Muscle of back (tissue), 13 donors: ENCODE data around the gene DDIT4. TPM values are rescaled to one million over a fixed set of nuclear protein-coding genes. Genes with fewer than 3 reads are reported as not detected.
"Not testable (repeated sequence)": the region's sequence is repeated elsewhere in the genome, so short reads cannot be mapped to it uniquely, and the experiment has no call there.

Experiments
- DNase-seq, 3 donors: peaks; one replicate each; pipeline versions ENCODE4 v3.0.0 to v3.0.0-alpha.2; 2013
- long read RNA-seq, 9 donors: transcript quantifications; one replicate each; lab custom pipeline, GENCODE V29; 2026
- polyA plus RNA-seq, 10 donors: library from polyadenylated mRNA; unstranded; fragments of 120-200 nt; gene quantifications; one replicate each; pipeline ENCODE4 v1.2.1, GENCODE V29; 2013; ENCODE audit not compliant: insufficient read length in 10 of 10

DDIT4 gene, protein sequence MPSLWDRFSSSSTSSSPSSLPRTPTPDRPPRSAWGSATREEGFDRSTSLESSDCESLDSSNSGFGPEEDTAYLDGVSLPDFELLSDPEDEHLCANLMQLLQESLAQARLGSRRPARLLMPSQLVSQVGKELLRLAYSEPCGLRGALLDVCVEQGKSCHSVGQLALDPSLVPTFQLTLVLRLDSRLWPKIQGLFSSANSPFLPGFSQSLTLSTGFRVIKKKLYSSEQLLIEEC
- polyA plus RNA-seq: 10 to 100 TPM; 34.0 to 77.5 (median 59.7) TPM
- long read RNA-seq, donor 1, transcript DDIT4-201 (3 exons, 1,748 nt): major isoform, 20 of 31 reads
- long read RNA-seq, donor 1, partial matches to known transcripts: 10 of 31 reads
- long read RNA-seq, donor 1, other reads (novel, unspliced or antisense): 0 of 31 reads
- long read RNA-seq, donor 2, transcript DDIT4-201 (3 exons, 1,748 nt): major isoform, 29 of 47 reads
- long read RNA-seq, donor 2, partial matches to known transcripts: 14 of 47 reads
- long read RNA-seq, donor 2, other reads (novel, unspliced or antisense): 0 of 47 reads
- long read RNA-seq, donor 3: 0 reads
- long read RNA-seq, donor 4, transcript DDIT4-201 (3 exons, 1,748 nt): major isoform, 29 of 29 reads
- long read RNA-seq, donor 4, partial matches to known transcripts: 0 of 29 reads
- long read RNA-seq, donor 4, other reads (novel, unspliced or antisense): 0 of 29 reads
- long read RNA-seq, donor 5, transcript DDIT4-201 (3 exons, 1,748 nt): major isoform, 39 of 47 reads
- long read RNA-seq, donor 5, transcript DDIT4-202 (2 exons, 521 nt): minor isoform, 5 of 47 reads
- long read RNA-seq, donor 5, partial matches to known transcripts: 0 of 47 reads
- long read RNA-seq, donor 5, other reads (novel, unspliced or antisense): 0 of 47 reads
- long read RNA-seq, donor 6, transcript DDIT4-201 (3 exons, 1,748 nt): major isoform, 40 of 41 reads
- long read RNA-seq, donor 6, partial matches to known transcripts: 0 of 41 reads
- long read RNA-seq, donor 6, other reads (novel, unspliced or antisense): 0 of 41 reads
- long read RNA-seq, donor 7, transcript DDIT4-201 (3 exons, 1,748 nt): major isoform, 25 of 28 reads
- long read RNA-seq, donor 7, partial matches to known transcripts: 0 of 28 reads
- long read RNA-seq, donor 7, other reads (novel, unspliced or antisense): 0 of 28 reads
- long read RNA-seq, donor 8, transcript DDIT4-201 (3 exons, 1,748 nt): major isoform, 14 of 15 reads
- long read RNA-seq, donor 8, partial matches to known transcripts: 0 of 15 reads
- long read RNA-seq, donor 8, other reads (novel, unspliced or antisense): 0 of 15 reads
- long read RNA-seq, donor 9, transcript DDIT4-201 (3 exons, 1,748 nt): major isoform, 5 of 5 reads
- long read RNA-seq, donor 9, partial matches to known transcripts: 0 of 5 reads
- long read RNA-seq, donor 9, other reads (novel, unspliced or antisense): 0 of 5 reads

DNA sequence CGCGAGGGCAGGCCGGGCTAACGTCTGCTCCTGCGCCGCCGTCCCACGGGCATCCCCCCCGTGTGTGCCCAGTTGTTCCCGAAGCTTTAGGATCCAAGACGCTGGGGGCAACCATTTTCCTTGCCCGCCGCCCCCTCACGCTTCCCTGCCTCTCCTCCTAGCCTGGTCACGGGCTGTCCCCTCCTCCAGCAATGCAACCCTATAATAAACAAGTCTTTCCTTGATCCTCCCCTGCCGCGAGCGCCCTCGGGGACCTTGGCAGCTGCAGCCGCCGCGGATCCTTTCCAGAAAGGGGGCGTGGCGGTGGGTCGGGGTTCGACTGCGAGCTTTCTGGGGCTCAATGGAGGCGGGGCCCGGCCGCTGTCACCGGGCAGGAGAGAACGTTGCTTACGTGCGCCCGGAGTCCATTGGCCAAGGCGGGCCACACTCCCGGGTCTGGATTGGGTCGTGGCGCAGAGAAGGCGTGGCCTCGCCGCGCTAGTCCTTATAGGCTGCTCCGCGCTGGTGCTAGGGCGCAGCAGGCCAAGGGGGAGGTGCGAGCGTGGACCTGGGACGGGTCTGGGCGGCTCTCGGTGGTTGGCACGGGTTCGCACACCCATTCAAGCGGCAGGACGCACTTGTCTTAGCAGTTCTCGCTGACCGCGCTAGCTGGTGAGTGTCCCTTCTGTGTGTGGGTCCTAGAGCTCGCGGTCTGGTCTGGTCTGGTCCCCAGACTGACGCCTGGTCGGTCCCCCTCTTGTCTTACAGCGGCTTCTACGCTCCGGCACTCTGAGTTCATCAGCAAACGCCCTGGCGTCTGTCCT, at the start of gene DDIT4:
TSS of gene DDIT4 (plus strand) at position 515 of the 803 bp plus-strand sequence. CDS start 293 bp downstream, outside the sequence.
- peak; percentile 99 to 100 (median 100) for DNase-seq

GRCh38 chr10:72224191-72224590, 49.5 kb upstream of the DDIT4 start:
- not testable (repeated sequence) for DNase-seq

- no peak for DNase-seq
Observed at GRCh38 chr10:72226418-72227027, 47.2 kb upstream of the DDIT4 start.

GRCh38 chr10:72227826-72228225, 45.9 kb upstream of the DDIT4 start:
- DNase-seq: no peak

DNA sequence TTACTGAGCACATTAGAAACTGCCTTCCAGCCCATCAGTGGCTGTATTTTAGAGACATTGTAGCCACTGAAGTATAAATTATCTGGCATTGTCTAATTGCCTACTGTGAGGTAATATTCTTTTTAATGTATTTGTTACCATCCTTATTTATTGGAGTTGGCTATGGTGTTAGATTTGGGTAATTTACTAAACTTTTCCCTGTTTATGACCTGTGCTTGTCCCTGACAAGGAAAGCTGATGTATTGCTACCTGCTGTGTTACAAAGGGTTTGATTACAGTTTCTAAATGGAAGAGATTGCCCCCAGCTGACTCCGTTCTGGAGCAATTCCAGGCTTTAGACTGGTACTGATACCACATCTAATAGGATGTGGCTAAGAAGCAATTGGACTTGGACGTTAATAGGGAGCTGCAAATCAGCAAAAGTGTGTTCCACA, 45.4 kb upstream of the DDIT4 start:
- no peak for DNase-seq

DNA sequence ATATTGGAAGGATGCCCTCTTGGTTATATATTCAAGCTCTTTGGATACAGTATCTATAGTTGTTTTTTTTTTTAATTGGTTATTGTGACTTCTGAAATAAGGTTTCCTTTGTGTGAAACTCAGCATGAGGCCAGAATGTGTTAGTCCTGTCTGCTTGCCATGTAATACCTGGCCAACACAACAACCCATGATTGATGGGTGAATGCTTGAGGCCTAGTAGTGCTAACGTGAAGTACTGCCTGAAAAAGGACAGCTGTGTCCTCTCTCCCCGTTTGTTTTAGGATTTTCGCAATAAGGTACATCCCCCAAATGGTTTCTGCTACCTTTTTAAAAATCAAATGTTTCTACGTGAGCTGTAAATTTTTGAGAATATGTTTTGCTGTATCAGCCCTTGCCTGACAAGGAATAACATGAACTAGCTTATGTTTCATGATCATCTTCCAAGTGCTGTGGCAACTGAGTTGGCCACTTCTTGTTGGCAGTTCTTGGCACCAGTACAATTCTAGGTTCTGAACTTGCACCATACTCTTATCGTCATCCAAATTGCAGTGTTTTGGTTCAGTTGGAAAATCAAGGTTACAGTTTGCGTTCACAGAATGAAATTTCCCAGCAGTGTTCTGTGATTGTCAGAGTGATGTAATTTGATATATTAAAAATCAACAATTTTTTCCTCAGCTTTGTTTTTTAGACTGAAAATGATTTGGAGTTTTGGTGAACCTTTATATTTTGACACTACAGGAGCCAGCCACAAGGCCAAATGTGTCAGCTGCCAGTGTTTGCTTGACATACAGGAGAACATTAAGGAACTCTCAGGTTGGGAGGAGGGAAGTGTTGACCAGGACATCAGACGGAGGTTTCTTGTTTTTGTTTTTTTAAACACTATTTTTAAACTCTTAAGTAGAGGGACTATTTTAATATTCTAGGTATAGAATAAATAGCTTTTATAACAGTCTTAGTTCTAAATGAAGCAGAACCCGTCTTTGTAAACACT, 44.2 kb upstream of the DDIT4 start:
- no peak for DNase-seq

DNA sequence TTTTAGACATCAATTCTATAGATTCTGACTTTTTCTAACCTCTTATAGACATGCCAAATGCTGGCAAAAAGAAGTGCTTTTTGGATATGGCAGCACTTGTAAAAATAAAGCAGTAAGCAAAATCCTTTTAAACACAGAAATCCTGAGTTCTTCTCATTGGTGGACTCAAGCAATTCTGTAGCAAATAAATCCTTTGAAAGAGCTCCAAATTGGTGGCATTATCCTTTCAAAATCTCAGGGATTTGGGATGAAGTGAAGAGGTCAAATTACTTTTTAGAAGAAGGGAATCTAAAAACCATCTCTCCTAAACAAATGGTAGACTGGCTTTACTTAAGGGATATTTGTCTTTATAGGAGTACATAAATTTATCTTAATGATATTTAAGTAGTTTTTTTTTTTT, 40.1 kb upstream of the DDIT4 start:
- no peak for DNase-seq

GRCh38 chr10:72234560-72235095, 39.1 kb upstream of the DDIT4 start:
- no peak for DNase-seq

GRCh38 chr10:72235544-72236279, 38.0 kb upstream of the DDIT4 start:
- no peak for DNase-seq

- peak in 1 of 3 donors; percentile 30 for DNase-seq
Observed at GRCh38 chr10:72238392-72239175, 35.1 kb upstream of the DDIT4 start.

DNA sequence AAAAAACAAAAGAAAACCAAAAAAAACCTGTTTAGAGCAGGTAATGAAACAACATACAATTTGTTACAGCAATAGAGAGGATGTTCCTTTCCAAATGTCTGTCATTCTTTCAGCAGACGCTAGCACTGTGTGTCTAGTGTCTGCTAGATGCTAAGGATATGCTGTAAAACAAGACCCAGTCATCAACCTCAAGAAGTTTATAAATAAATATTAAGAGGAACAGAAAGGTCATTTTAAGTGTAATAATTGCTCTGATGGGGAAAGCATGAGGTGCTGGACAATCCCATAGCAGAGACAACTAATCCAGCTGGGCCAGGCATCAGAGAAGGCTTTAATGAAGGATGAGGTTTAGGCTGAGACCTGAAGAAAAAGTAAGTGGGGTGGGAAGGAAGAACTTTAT, 34.3 kb upstream of the DDIT4 start:
- DNase-seq: no peak

GRCh38 chr10:72240371-72240770, 33.4 kb upstream of the DDIT4 start:
- DNase-seq: no peak

- DNase-seq: no peak
Observed at GRCh38 chr10:72241691-72242252, 32.0 kb upstream of the DDIT4 start.

- DNase-seq: peak in 2 of 3 donors; percentile 57 to 77
Observed at GRCh38 chr10:72242675-72243074, 31.0 kb upstream of the DDIT4 start.

DNA sequence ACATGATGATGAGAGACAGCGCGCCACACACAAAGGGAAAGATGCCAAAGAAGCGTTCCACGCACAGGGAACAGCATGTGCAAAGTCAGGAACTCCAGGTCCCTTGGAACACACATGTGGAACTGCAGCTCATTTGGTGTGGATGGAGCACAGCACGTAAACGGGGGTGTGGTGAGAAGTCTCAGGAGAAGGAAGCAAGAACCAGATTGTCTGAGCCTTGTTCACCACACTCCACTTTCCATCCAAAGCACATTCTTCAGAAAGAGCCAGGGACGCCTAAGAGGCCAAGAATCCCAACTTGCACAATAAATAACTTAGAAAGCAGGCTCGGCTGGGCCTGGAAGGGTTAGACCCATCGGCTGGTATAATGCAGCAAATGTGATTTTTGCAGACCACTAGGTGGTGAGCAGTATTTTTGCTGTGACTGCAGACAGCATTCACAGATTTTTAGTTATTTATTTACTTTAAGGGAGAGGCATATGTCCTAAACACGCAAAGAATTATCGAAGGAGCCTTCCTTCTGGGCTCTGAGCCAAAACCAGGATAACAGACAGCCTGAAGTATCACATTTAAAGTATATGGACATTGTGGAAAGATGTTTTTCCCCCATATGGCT, 29.8 kb upstream of the DDIT4 start:
- peak; percentile 76 to 90 (median 85) for DNase-seq

- no peak for DNase-seq
Observed at GRCh38 chr10:72244573-72245038, 29.1 kb upstream of the DDIT4 start.
